A673 (cell line): ENCODE data around the gene NUP210L.

ENCODE experiments used
- EZH2 ChIP-seq: fragments of 200-600 bp; sonication (generic); IDR thresholded peaks from 2 replicates; pipeline ENCODE4 v1.6.1; 2017; ENCODE audit warnings: borderline replicate concordance, low read depth, mild to moderate bottlenecking, mixed read lengths, antibody characterized with exemption, low read length; ENCODE audit not compliant: poor library complexity, severe bottlenecking
- TF ChIP-seq, protein P1 (sequence below): fragments of 300-800, 200-600 bp; sonication (generic); conservative IDR thresholded peaks from 2 replicates; pipeline ENCODE4 v1.5.1; 2017; ENCODE audit warnings: low read depth, mild to moderate bottlenecking, antibody characterized with exemption, low read length, moderate library complexity, mixed read lengths

DNA sequence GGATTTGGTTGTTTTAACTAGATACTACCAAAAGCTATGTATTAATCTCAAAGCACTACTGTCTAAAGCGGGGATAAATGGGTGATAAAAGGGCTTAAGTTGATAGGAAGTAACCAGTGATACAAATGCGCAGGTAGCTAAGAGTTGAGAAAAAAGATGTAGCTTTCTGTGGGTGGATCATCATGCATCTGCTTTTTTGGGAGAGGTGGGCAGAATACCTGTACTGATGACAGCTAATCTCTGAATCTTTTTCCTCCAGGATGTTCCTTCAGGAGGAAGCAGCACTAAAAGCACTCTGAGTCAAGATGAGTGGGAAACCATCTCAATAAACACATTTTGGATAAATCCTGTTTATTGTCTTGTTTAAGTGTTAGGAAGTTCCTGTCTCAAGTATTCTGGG lies 163.1 kb downstream of the NUP210L start:
- TF ChIP-seq, protein P1, sequence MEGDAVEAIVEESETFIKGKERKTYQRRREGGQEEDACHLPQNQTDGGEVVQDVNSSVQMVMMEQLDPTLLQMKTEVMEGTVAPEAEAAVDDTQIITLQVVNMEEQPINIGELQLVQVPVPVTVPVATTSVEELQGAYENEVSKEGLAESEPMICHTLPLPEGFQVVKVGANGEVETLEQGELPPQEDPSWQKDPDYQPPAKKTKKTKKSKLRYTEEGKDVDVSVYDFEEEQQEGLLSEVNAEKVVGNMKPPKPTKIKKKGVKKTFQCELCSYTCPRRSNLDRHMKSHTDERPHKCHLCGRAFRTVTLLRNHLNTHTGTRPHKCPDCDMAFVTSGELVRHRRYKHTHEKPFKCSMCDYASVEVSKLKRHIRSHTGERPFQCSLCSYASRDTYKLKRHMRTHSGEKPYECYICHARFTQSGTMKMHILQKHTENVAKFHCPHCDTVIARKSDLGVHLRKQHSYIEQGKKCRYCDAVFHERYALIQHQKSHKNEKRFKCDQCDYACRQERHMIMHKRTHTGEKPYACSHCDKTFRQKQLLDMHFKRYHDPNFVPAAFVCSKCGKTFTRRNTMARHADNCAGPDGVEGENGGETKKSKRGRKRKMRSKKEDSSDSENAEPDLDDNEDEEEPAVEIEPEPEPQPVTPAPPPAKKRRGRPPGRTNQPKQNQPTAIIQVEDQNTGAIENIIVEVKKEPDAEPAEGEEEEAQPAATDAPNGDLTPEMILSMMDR: no peak
- TF ChIP-seq EZH2: no peak
